Endothelial cell (in vitro differentiated cells): Measurements from ENCODE around the gene ZNF738. TPM values are rescaled to one million over a fixed set of nuclear protein-coding genes. Genes with fewer than 3 reads are reported as not detected.
"Not testable (repeated sequence)": the region's sequence is repeated elsewhere in the genome, so short reads cannot be mapped to it uniquely, and the experiment has no call there.

Experiments
- DNase-seq: peaks from one replicate; pipeline ENCODE4 v3.0.0; 2021; ENCODE audit warnings: low spot score
- H3K27ac Mint-ChIP-seq: one replicate; pipeline ENCODE4 v1.8.0; 2021; ENCODE audit warnings: mixed read lengths, inconsistent platforms; ENCODE audit not compliant: unreplicated experiment
- H3K27me3 Mint-ChIP-seq: one replicate; pipeline ENCODE4 v1.8.0; 2021; ENCODE audit warnings: mild to moderate bottlenecking, moderate library complexity, mixed read lengths, inconsistent platforms; ENCODE audit not compliant: unreplicated experiment
- H3K36me3 Mint-ChIP-seq: one replicate; pipeline ENCODE4 v1.8.0; 2021; ENCODE audit warnings: mild to moderate bottlenecking, low read depth, mixed read lengths, inconsistent platforms; ENCODE audit not compliant: unreplicated experiment
- H3K4me1 Mint-ChIP-seq: one replicate; pipeline ENCODE4 v1.8.0; 2021; ENCODE audit warnings: mild to moderate bottlenecking, mixed read lengths, inconsistent platforms; ENCODE audit not compliant: unreplicated experiment
- H3K4me3 Mint-ChIP-seq: one replicate; pipeline ENCODE4 v1.8.0; 2021; ENCODE audit warnings: mild to moderate bottlenecking, mixed read lengths, inconsistent platforms; ENCODE audit not compliant: unreplicated experiment
- H3K9me3 Mint-ChIP-seq: one replicate; pipeline ENCODE4 v1.8.0; 2021; ENCODE audit warnings: mixed read lengths, inconsistent platforms; ENCODE audit not compliant: unreplicated experiment
- CTCF ChIP-seq: fragments of 200-600 bp; sonication (generic); IDR thresholded peaks from one replicate; pipeline ENCODE4 v1.5.0; 2021; ENCODE audit warnings: antibody characterized with exemption; ENCODE audit not compliant: unreplicated experiment
- long read RNA-seq: library from polyadenylated mRNA; unstranded; transcript quantifications from one replicate; pipeline ENCODE4 v2.0.0, GENCODE V29; 2020; ENCODE audit not compliant: unreplicated experiment
- total RNA-seq: library from RNA; stranded (reverse); fragmentation: NEBNext Ultra II Directional; extraction: Animal tissue kit (Norgen Biotek cat#: 25700); gene quantifications from one replicate; pipeline ENCODE4 v1.2.1, GENCODE V29; 2021; ENCODE audit not compliant: unreplicated experiment

ZNF738 gene
- 24.0 TPM for total RNA-seq
- long read RNA-seq, partial matches to known transcripts, result 2 of 12 reads
- long read RNA-seq, other reads (novel, unspliced or antisense), result 4 of 12 reads

GRCh38 chr19:21358768-21359451, at the start of gene ZNF738:
TSS of gene ZNF738 (plus strand) at chr19:21359000. CDS start at chr19:21359141, 141 bp downstream.
- Mint-ChIP-seq H3K27ac (peak within 1 kb of the TSS; percentile 99), H3K27me3 (peaks cover 8% of the 10 kb centered on the region), H3K4me1 (no peaks in the 10 kb centered on the region), H3K9me3 (no peaks in the 10 kb centered on the region), H3K4me3 (peak within 1 kb of the TSS; percentile 99), H3K36me3 (peaks cover 20% of the 10 kb centered on the region)
- DNase-seq, result peak; percentile 86
- TF ChIP-seq CTCF, result no peak

GRCh38 chr19:21312807-21313206, 46.0 kb upstream of the ZNF738 start:
- H3K4me3 Mint-ChIP-seq, H3K4me1 Mint-ChIP-seq, H3K27ac Mint-ChIP-seq, DNase-seq, H3K9me3 Mint-ChIP-seq, H3K27me3 Mint-ChIP-seq: not testable (repeated sequence)
- peaks cover 22% of the 10 kb centered on the region for H3K36me3 Mint-ChIP-seq

GRCh38 chr19:21314676-21315075, 44.1 kb upstream of the ZNF738 start:
- peaks cover 2% of the 10 kb centered on the region for H3K27me3 Mint-ChIP-seq
- no peak for TF ChIP-seq CTCF
- peaks cover 5% of the 10 kb centered on the region for H3K4me1 Mint-ChIP-seq
- H3K4me3 Mint-ChIP-seq, result no peak overlapping the region
- H3K9me3 Mint-ChIP-seq, result no peaks in the 10 kb centered on the region
- no peak overlapping the region for H3K27ac Mint-ChIP-seq
- peaks cover 18% of the 10 kb centered on the region for H3K36me3 Mint-ChIP-seq
- DNase-seq, result no peak

GRCh38 chr19:21317821-21318220, 41.0 kb upstream of the ZNF738 start:
- Mint-ChIP-seq H3K36me3 (peaks cover 34% of the 10 kb centered on the region), H3K4me1 (peaks cover 18% of the 10 kb centered on the region), H3K27me3 (no peaks in the 10 kb centered on the region), H3K27ac (no peak overlapping the region), H3K9me3 (no peaks in the 10 kb centered on the region), H3K4me3 (no peak overlapping the region)
- no peak for DNase-seq
- TF ChIP-seq CTCF, result no peak

- DNase-seq, result no peak
- H3K4me3 Mint-ChIP-seq, result no peak overlapping the region
- H3K4me1 Mint-ChIP-seq, result peaks cover 16% of the 10 kb centered on the region
- no peaks in the 10 kb centered on the region for H3K27me3 Mint-ChIP-seq
- no peaks in the 10 kb centered on the region for H3K9me3 Mint-ChIP-seq
- H3K27ac Mint-ChIP-seq, result no peak overlapping the region
- no peak for TF ChIP-seq CTCF
- H3K36me3 Mint-ChIP-seq, result peaks cover 40% of the 10 kb centered on the region
These were observed 37.7 kb upstream of the ZNF738 start for GRCh38 chr19:21321134-21321533.
